Panc1 (cell line): ENCODE data around the gene QRICH2. TPM values are rescaled to one million over a fixed set of nuclear protein-coding genes. Genes with fewer than 3 reads are reported as not detected.

Experiments
- ATAC-seq: fragments of 200-7000 bp; cut with Tn5 transposase; 2 replicates; pipeline ENCODE4 v1.9.1; 2020; ENCODE audit warnings: mild to moderate bottlenecking, moderate library complexity
- BruUV-seq: library from RNA; stranded (reverse); fragments of 400-500 nt; replicated peaks from 2 replicates; lab custom pipeline; 2021; lab: Mats Ljungman, UMichigan
- CTCF ChIA-PET: fragments of 300-600 bp; sonication (Branson Sonifier 250); formaldehyde crosslinking; loops from one replicate; lab custom pipeline; 2022; ENCODE audit warnings: antibody characterized with exemption; lab: Charles Lee
- POLR2A ChIA-PET: fragments of 300-600 bp; sonication (Branson Sonifier 250); formaldehyde crosslinking; loops from one replicate; lab custom pipeline; 2022; ENCODE audit warnings: antibody characterized with exemption; lab: Charles Lee
- DNase-seq: peaks from one replicate; pipeline ENCODE4 v3.0.0-alpha.2; 2010; ENCODE audit warnings: low read depth, low spot score
- H3K27ac ChIP-seq: 2 replicates; pipeline ENCODE4 v1.5.1; 2011; ENCODE audit warnings: mild to moderate bottlenecking, low read length, inconsistent platforms
- H3K27me3 ChIP-seq: fragments of 200-500 bp; sonication (Bioruptor generic); 2 replicates; pipeline ENCODE4 v1.6.0; 2014; ENCODE audit warnings: low read length, inconsistent platforms; ENCODE audit not compliant: control insufficient read depth, insufficient read depth
- H3K36me3 ChIP-seq: fragments of 200-500 bp; sonication (Bioruptor generic); 2 replicates; pipeline ENCODE4 v1.5.1; 2014; ENCODE audit warnings: inconsistent platforms, mild to moderate bottlenecking, low read length, moderate library complexity; ENCODE audit not compliant: control insufficient read depth, insufficient read depth
- H3K4me1 ChIP-seq: 2 replicates; pipeline ENCODE4 v1.5.1; 2011; ENCODE audit warnings: inconsistent platforms, mild to moderate bottlenecking, low read length, moderate library complexity; ENCODE audit not compliant: control insufficient read depth, insufficient read depth
- H3K4me3 ChIP-seq, 2 experiments: 2 replicates each; pipeline ENCODE4 v1.5.1; 2011 to 2012; ENCODE audit warnings: low read depth in 2 of 2, low read length in 2 of 2, mild to moderate bottlenecking in 2 of 2, inconsistent platforms in 1 of 2, moderate library complexity in 1 of 2
- H3K9me3 ChIP-seq: fragments of 200-500 bp; sonication (Bioruptor generic); 2 replicates; pipeline ENCODE4 v1.5.1; 2014; ENCODE audit warnings: low read depth, mild to moderate bottlenecking, inconsistent platforms, low read length, moderate library complexity; ENCODE audit not compliant: control insufficient read depth, insufficient read depth
- CTCF ChIP-seq: fragments of 450-650 bp; IDR thresholded peaks from 2 replicates; pipeline ENCODE4 v1.5.1; 2017; ENCODE audit warnings: mild to moderate bottlenecking
- POLR2AphosphoS5 ChIP-seq: IDR thresholded peaks from 2 replicates; pipeline ENCODE4 v1.6.1; 2012; ENCODE audit warnings: mild to moderate bottlenecking, low read depth, low read length, moderate library complexity
- REST ChIP-seq, 2 experiments: IDR thresholded peaks; 2 replicates each; pipeline ENCODE4 v1.6.1; 2011 to 2012; ENCODE audit warnings: low read depth in 2 of 2, control low read depth in 1 of 2, low read length in 1 of 2, mild to moderate bottlenecking in 1 of 2, moderate library complexity in 1 of 2; ENCODE audit not compliant: insufficient read depth in 1 of 2
- SIN3A ChIP-seq: IDR thresholded peaks from 2 replicates; pipeline ENCODE4 v1.6.1; 2012; ENCODE audit warnings: low read depth, mild to moderate bottlenecking, low read length, moderate library complexity, borderline replicate concordance; ENCODE audit not compliant: insufficient read depth
- TCF7L2 ChIP-seq: IDR thresholded peaks from 2 replicates; pipeline ENCODE4 v1.6.1; 2011; ENCODE audit warnings: mild to moderate bottlenecking, low read depth, low read length, inconsistent platforms
- in situ Hi-C: cut with HindIII; loops from 2 replicates; pipeline ENCODE4 v1.10.0; 2016; ENCODE audit warnings: low sequenced_read_pairs, low pct_unique_long_range_greater_than_20kb
- intact Hi-C: fragments of 100-400 bp; cut with micrococcal nuclease; formaldehyde crosslinking; loops from one replicate; pipeline ENCODE4 v1.10.0; 2022; ENCODE audit not compliant: unreplicated experiment
- total RNA-seq: library from RNA; stranded (reverse); gene quantifications from one replicate; pipeline ENCODE4 v1.2.1, GENCODE V29; 2021; ENCODE audit not compliant: unreplicated experiment

The QRICH2 gene
- total RNA-seq, 1 experiment from 2014 or later = 0.92 TPM

- H3K9me3 ChIP-seq = no peaks in the 10 kb centered on the region
- CTCF ChIA-PET = interaction anchor here (0.6 kb wide), 3 partner anchors 11 to 141 kb away, joined by 3 to 5 read pairs (median 4); no protein-coding TSS in a partner anchor
- no peaks in the 10 kb centered on the region for H3K27me3 ChIP-seq
- POLR2A ChIA-PET = interaction anchor here (0.5 to 0.7 kb wide), 3 partner anchors 23 to 284 kb away, joined by 3 to 10 read pairs (median 7); no protein-coding TSS in a partner anchor
- peaks cover 32% of the 10 kb centered on the region for H3K4me1 ChIP-seq
- intact Hi-C loops (no loop called here), in situ Hi-C loops (no loop called here)
- TF ChIP-seq REST (IDR thresholded peaks at IDR 0.05; ENCODE audit: insufficient read depth in 1 of 2, low read depth in 2 of 2, low read length in 1 of 2) (no peak), TCF7L2 (no peak), SIN3A (no peak), CTCF (no peak), POLR2AphosphoS5 (no peak)
- no peak overlapping the region for H3K4me3 ChIP-seq
- BruUV-seq = no TSS peak
- DNase-seq (no peak), ATAC-seq (no peak)
- no peaks in the 10 kb centered on the region; the same call in 1 of the 2 replicates for H3K36me3 ChIP-seq
- H3K27ac ChIP-seq = peak overlapping the region; percentile 92
These were observed 45.2 kb downstream of the QRICH2 start for GRCh38 chr17:76262732-76263344.

- DNase-seq (no peak), ATAC-seq (no peak)
- POLR2A ChIA-PET = interaction anchor here (0.7 kb wide), 2 partner anchors 26 to 283 kb away, joined by 3 to 7 read pairs; no protein-coding TSS in a partner anchor
- Histone ChIP-seq H3K4me1 (peaks cover 23% of the 10 kb centered on the region), H3K4me3 (no peak overlapping the region), H3K27me3 (no peaks in the 10 kb centered on the region), H3K36me3 (no peaks in the 10 kb centered on the region; the same call in 1 of the 2 replicates), H3K9me3 (no peaks in the 10 kb centered on the region), H3K27ac (no peak overlapping the region)
- CTCF ChIA-PET = interaction anchor here (0.7 kb wide), 1 partner anchor 124 kb away, joined by 4 read pairs; no protein-coding TSS in a partner anchor
- TF ChIP-seq SIN3A (no peak), TCF7L2 (no peak), POLR2AphosphoS5 (no peak), CTCF (no peak), REST (IDR thresholded peaks at IDR 0.05; ENCODE audit: insufficient read depth in 1 of 2, low read depth in 2 of 2, low read length in 1 of 2) (no peak)
- no TSS peak for BruUV-seq
- intact Hi-C loops (no loop called here), in situ Hi-C loops (no loop called here)
These were observed 46.5 kb downstream of the QRICH2 start for GRCh38 chr17:76261421-76262215.
